GM12873 (cell line): ENCODE data around the gene C10orf105.
A peak's percentile ranks its signal among the peaks of the same experiment; 100 is the strongest.

Experiments used
- TF ChIP-seq, protein P1 (sequence below): IDR thresholded peaks from 2 replicates; pipeline ENCODE4 v1.5.1; 2012; ENCODE audit warnings: low read depth, mild to moderate bottlenecking, moderate library complexity, low read length, control low read depth; ENCODE audit not compliant: insufficient read depth; ENCODE audit errors: missing control alignments

Gene C10orf105

DNA sequence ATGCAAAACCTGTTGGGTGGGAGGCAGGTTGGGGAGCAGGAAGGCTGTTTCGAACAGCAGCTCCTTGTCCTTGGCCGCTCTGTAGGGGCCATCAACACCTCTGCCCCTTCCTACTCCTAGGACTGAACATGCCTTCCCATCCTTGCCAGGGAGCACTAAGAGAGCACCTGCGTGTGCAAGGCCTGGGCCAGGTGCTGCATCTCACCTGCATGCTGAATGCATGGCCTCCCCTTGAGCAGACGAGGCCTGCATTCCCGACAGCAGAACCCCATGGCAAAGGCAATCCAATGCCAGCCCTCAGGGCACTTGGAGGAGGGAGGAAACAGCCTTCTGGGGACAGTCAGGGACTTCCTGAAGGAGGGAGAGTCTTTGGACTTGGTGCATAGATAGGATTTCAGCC is 42.7 kb upstream of the C10orf105 start:
- TF ChIP-seq, protein P1, sequence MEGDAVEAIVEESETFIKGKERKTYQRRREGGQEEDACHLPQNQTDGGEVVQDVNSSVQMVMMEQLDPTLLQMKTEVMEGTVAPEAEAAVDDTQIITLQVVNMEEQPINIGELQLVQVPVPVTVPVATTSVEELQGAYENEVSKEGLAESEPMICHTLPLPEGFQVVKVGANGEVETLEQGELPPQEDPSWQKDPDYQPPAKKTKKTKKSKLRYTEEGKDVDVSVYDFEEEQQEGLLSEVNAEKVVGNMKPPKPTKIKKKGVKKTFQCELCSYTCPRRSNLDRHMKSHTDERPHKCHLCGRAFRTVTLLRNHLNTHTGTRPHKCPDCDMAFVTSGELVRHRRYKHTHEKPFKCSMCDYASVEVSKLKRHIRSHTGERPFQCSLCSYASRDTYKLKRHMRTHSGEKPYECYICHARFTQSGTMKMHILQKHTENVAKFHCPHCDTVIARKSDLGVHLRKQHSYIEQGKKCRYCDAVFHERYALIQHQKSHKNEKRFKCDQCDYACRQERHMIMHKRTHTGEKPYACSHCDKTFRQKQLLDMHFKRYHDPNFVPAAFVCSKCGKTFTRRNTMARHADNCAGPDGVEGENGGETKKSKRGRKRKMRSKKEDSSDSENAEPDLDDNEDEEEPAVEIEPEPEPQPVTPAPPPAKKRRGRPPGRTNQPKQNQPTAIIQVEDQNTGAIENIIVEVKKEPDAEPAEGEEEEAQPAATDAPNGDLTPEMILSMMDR = no peak

DNA sequence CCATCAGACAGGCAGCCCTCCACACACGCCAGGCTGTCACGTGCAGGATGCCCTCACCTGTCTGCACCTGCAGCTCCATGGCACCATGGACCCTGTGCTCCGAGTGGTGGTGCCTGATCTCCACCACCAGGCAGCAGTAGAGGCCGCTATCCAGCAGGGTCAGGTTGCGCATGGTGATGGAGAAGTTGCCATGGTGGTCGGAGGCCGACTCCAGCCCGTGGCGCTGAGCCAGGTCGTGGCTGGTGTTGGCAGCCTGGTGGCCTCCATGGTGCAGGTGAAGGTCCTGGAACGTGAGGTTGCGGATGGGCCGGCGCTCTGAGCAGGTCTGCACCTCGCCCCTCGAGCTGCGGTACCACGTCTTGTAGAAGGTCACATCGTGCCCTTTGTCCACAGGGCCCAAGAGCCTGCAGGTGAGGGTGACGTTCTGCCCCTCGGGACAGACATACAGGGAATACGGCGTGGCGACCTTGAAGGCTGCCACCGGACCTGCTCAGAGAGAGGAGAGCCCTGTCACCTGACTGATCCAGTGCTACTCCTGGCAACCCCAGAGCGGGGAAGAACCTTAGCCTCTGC is 42.0 kb upstream of the C10orf105 start:
- TF ChIP-seq, protein P1 = peak; percentile 34

DNA sequence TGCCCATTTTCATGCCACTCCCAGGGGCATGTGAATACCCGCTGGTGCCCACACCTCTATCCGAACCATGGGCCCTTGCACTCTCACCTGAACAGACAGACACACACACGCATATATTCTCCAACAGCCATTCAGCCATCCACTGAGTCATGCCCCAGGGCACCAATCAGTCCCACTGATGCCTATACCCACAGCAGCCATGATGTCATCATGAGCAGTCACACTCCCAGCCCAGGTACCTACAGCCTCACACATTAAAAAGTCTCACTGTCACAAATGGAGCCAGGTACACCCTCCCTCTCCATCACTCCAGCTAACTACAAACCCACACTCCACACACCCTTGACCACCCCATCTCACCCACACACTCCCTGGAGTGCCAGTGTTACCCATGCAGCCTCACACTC is 41.5 kb upstream of the C10orf105 start:
- TF ChIP-seq, protein P1 = no peak

DNA sequence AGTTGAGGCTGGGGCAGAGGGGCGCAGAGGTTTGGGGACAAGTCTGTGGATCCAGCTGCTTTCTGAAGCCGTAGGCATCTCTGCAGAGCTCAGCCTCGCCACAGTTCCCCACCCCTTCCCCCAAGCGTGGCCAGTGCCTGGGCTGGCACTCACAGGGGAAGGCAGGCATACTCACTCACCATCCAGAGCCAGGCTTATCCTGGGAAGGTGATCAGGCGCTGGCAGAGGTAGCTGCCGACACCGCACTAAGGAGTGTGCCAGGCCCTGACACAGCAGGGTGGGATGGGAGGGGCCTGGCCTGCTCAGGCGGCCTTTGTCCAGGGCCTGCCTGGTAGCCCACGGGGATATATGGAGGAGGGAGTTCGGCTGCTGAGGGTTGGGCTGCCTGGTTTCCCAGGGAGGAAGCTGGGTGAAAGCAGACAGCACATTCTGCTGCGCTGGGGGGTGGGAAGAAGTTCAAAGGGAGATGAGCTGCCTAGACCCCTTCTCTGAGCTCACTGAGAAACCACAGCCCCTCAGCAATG is 37.9 kb upstream of the C10orf105 start:
- TF ChIP-seq, protein P1 = no peak

DNA sequence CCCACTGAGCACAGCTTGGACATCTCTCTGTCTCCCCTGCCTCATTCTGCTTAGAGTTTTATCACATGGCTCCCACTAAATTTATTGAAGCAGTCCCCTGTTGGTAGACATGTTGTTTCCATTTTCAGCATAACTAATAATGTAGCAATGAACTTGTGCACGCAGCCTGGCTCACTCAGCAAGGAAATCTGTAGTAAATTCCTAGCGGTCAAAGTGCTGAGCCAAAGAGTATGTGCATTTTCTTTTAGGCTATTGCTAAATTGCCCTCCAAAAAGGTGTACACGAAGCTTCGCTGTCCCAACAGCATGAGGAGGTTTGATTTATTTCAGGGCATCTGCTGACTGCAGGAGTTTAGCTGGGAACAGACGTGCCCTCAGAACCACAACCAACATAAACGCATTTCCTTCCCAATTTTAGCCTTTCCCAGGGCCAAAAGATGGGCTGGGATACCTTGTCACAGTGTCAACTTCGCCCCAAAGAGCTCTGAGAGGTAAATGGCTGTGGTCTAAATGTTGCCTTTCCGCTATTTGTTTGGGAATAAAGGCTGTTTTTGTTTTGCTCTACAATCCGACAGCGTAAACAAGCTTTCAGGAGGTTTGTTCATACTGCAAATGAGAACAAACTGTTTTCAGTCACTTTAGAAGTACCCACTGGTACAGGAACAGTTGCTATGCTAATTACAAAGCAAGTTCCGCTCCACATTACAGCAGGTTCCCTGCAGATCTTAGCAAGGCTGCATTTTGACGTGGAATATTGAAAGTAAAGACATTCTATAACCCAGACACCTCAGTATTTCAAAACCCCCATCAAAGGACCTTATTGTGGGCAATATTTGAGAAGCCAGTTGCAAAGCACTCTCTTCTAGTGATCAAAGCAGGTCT is 37.0 kb upstream of the C10orf105 start:
- TF ChIP-seq, protein P1 = no peak

DNA sequence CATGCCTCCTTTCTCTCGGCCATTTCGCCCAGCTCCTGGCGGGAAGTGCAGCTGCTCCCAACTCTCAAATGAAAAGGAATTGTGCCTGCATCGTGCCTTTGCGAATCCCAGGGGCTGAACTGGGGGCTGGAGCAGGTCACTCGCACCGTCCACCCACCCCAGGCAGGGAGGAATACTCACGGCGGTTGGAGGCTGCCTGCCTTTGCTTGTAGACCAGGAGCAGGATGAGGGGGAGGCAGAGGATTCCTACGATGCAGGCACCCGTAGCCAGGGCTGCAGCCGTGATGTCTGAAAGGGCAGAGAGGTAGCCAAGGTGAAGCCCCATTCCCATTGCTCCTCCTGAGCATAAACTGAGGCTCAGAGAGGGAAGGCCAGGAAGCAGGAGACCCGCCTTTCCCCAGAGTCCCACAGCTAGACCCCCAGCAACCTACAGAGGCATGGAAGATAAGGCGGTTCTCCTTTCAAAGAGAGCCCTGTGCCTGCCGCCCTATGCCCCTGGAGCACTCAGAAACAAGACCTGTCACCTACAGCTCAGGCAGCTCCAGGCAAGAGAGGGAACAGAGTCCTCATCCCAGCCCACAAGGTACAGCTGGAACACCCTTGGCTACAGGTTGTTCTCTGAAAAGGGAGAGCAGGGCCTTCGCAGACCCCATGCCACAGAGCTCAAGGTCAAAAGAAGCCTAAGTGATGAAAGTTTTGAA is 35.8 kb upstream of the C10orf105 start:
- TF ChIP-seq, protein P1 = no peak

DNA sequence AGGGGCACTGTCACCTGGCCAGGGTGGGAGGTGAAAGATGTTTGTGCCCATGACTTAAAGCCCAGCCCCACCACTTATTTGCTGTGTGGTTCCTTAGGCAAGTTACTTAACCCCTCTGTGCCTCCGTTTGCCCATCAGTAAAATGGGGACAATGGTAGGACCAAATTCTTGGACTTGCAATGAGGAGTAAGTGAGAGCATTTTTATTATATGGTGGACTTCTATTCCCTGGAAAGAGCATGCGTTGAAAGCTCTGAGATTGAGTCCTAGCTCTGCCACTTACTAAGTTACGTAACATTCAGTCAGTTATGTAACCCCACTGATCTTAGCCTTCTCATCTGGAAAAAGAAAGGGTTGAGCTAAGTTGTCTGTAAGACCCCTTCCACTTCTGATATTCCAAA is 35.0 kb upstream of the C10orf105 start:
- TF ChIP-seq, protein P1 = no peak
